HG03457 (cell line): ENCODE measurements around the gene VPS54.

Experiments
- ATAC-seq: cut with Tn5 transposase; IDR thresholded peaks from one replicate; pipeline ENCODE4 v1.9.1; 2021; ENCODE audit warnings: moderate number of reproducible peaks; ENCODE audit not compliant: unreplicated experiment

VPS54 gene

DNA sequence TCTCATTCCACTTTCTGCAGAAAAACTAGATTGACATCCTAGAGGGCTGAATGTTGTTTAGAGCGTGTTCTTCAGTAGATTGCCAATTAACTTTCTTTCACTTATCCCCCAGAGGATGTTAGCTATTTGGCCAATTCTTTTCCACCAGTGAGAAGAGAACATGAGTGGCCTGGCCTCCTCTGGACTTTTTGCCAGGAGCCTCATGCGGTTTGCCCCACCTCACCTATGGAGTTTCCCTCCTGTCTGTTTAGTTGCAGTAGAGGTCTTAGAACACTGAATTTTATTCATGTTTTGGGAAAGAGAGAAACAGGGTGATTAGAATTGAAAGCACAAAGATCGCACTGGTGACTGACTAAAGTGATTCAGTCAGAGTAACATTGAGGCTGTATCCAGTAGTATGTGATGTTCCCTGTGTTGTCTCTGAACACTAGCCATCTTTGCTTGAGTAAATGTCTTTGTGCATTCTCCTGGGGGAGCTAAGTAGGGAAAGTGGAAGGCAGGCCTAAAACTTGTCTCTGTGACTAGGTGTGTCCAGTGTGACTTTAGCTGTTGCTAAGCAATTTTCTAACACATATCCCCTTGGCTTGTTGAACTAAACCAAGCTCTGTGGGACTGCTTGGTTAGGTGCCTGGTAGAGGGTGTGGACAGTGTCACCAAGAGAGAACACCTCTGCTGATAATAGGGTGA is 143.5 kb downstream of the VPS54 start:
- no peak for ATAC-seq

DNA sequence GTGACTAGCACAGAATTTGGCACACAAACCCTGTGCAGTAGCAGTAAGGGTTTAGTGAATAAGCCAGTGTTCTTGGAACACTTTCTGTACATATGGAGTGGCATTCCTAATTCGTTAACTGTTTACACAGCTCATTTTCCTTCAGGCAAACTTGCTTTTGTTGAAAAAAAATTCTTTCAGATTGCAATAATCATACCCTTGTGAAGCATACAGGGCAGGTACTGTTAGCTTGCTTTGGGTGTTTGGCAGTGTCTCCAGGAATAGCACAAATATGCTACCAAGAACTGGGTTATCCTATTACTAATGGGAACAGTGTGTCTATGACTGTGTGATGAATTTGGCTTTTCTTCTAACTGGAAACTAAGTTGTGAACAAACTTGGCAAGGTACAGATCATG is 144.1 kb downstream of the VPS54 start:
- ATAC-seq: no peak

DNA sequence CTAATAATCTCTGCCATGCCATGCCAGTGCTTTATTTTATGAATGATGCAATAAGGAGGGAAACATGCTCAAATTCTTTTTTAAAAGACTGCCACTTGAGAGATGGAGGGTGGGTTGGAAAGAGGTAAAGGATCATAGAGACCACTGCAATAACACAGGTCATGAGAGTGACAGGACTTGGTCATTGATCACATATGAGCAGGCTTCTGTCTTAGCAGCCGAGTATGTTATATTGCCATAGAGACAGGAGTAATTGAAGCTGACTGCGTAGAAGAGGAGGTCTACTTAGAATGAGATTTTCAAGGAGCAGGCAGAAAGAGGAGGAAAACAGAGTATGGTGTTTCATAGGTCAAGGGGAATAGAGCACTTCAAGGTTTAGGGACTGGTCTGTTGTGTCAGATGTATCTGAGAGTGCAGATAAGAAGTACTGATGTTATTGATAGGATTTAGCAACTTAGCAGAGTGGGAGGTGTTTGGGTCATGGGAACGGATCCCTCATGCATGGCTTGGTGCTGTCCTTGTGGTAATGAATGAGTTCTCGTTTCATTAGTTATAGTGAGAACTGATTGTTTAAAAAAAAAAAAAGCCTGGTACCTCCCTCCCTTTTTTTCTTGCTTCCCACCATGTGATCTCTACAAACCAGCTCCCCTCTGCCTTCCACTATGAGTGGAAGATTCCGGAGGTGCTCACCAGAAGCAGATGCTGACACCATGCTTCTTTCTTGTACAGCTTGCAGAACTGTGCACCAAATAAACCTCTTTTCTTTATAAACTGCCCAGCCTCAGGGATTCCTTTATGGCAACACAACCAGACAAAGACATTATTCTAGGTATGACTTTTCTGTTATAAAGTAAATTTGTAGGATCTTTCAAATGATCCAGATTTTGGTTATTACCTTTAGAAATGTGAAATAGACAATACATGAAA is 144.8 kb downstream of the VPS54 start:
- ATAC-seq: no peak

DNA sequence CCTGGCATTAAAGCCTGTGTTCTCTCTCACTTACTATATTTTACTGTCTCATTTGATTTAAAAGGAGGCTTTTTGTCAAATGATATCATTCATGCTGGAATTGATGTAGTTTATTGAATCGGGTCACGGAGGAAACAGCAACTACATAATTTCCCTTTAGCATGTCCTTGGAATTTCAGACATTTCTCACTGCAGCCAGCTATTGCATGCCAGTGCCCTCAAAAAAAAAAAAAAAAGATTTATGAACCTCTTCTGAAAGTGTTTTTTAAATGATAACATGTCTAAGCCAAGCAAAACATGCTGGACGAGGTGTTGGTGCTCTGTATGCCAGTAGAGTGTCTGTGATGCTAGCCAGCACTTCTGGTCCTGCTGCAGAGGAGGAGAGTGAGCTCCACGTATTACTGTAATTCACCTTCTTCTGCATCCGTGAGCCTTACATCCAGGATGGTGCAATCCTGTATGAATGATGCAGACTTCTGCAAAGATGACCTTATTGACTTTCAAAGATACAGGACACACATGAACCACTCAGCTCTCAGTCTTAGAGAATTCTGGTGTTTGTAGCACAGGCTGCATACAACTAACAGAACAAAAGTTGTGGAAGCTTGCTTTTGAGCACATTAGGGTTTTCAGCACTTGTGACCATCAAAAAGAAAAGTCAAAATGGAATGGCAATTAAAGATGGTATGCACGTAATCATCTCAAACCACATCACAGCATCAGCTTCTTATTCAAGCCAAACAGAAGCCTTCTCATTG is 146.5 kb downstream of the VPS54 start:
- ATAC-seq: no peak

DNA sequence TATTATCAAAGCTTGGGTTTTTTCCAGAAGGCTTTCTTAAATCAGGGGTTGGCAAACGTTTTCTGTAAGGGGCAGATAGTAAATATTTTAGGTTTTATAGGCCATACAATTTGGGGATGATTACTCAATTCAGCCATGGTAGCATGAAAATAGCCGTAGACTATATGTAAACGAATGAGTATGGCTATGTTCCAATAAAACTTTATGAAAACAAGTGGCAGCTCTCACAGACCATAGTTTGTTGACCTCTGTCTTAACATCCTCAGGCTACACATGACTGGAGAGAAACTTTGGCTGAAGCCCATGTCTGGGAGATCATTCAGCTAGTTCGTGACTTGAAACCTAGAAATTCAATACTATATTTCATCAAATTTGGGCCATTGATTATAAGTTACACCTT is 147.4 kb downstream of the VPS54 start:
- ATAC-seq: no peak

DNA sequence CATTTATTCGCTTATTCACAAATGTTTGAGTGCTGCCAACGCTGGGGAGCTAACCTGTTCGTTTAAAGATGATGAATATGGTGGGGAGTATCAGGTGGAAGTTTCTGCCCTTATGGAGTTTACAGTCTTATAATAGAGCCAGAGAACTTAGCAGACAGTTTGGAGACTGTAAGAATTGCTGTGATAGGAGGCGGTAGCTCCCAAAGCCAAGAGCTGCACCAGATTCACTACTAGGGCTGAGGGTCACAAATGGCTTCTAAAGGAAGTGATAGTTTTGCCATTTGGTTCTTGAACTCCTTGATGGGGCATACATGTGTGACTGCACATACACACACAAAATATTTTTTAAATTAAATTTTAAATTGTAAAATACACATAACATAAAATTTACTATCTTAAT is 148.5 kb downstream of the VPS54 start:
- no peak for ATAC-seq

DNA sequence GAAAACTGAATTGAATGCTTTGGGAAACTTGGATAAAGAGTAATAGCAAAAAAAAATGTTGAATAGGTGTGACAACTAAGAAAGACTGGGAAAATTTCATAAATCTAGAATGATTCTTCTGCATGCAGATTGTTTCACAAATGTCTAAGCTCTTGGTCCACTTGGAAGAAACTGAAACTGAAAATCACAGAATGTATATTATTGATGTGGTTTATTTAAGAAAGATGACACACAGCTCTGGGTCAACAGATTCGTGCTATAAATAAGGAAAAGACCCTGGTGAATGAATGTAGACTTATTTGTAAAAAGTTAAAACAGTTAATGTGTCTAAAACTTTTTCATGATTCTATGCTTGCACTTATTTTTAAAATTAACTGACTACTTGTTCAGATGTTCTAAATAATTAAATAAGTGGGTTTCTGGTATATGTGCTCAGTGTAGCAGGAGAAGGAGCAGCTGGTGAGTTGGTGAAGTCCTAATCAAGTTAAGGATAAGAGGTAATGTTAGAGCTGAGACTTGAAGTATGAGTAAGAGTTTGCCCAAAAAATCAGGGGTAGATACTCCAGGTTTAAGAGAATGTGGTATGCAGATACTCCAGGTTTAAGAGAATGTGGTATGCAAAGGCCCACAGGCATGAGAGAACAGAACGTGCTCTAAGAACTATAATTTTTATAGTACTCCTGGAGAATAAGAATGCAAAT is 153.1 kb downstream of the VPS54 start:
- no peak for ATAC-seq

DNA sequence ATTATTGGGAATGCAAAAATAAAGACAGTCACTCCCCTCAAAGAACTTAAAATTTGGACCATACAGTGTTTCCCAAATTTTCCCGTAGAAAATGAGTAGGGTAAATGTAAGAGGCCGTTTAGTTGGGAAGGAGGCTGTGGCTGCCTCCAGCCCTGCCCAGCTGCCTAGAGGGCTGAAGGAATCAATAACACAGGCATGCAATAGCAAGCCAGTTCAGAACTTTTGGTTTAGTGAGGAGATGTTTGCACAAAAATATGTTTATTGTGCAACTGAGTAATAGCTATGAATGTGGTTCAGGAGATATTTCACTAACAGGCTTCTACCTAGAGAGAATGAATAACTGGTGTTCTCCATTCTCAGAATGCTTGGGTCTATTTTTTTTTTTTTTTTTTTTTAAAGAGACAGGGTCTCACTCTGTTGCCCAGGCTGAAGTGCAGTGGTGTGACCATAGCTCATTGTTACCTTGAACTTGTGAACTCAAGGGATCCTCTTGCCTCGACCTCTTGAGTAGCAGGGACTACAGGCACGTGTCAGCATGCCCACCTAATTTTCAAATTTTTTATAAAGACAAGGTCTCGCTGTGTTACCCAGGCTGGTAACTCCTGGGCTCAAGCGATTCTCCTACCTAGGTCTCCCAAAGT is 153.9 kb downstream of the VPS54 start:
- no peak for ATAC-seq

DNA sequence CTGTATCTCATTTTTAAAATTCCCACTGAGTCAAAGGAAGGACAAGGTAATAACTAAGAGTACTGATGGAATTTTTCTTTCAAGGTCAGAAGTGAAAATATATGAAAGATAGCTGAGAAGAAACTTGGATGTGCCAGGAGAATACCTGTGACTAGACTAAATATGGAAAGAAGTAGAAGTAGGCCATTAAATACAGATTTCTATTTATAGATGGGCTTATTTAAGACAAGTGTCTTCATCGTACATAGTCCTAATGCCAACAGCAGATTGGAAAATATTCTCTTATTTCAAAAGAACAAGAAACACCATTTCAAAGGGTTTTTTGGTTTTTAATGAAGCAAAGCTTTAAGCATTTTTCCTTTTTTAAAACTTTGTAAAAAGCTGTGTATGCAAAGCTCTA is 155.5 kb downstream of the VPS54 start:
- no peak for ATAC-seq

DNA sequence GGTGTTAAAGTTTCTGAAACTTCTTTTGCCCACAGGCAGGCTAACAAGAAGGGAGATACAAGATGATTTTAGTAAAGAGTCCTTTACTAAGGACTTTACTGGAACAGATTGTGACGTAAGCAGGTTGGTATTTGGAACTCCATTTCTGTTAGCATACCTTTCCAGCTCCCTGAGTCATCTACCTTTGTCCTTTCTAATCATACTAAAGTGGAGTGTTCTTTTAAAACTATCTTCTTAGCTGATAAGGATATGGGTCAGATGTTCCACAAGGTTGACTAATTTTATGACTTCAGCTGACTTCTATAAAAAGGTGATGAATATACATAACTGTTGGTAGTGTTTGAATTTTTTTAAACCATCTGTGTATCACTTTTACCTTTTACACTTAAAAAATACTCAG is 156.4 kb downstream of the VPS54 start:
- no peak for ATAC-seq

DNA sequence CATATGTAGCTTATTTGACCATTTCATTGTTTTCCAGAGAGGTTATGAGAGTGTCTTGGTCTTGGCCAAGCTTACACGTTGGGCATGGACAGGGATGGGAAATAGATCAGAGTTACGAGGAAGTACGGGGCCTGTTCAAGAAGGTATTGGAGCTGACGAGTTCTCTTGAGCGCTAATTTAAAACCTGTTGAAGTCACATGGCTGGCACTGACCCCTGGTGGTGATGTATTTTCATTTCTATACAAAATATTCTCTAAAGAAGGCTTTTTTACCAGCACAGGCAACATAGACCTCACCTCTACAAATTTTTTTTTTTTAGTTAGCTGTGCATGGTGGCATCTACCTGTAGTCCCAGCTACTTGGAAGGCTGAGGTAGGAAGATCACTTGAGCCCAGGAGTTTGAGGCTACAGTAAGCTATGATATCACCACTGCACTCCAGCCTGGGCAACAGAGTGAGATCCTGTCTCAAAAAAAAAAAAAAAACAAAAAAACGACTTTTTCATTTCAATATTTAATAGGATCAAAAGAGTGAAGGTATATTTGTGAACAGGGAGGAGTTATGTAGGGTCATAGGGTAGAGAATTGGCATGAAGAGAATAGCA is 157.9 kb downstream of the VPS54 start:
- ATAC-seq: no peak

DNA sequence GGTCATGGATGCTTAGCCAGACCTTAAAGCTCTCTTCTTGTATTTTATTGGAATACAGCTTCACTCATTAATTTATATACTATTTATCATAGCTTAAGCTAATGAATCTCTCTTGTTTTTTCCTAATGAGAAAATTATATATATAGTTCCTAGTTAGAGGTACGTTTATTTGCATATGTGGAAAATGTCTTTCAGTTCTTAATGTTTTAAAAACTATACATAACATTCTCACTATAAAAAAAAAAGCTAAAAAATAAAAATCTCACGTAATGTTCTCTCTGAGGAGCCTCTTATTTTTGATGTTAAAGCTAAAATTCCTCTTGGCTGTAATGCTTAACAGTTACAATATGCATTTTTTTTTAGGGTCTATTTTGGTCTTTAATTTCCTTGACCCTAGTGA is 160.9 kb downstream of the VPS54 start:
- no peak for ATAC-seq

DNA sequence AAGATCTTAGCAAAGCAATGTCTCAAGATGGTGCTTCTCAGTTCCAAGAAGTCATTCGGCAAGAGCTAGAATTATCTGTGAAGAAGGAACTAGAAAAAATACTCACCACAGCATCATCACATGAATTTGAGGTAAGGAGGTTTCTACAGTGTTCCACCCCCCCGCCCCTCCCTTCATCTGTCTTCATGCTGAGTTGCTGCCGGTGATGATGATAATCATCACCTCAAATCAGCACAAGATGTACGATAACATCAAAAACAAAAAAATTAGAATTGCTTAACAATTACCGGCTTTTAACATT is 163.0 kb downstream of the VPS54 start:
- ATAC-seq: no peak

DNA sequence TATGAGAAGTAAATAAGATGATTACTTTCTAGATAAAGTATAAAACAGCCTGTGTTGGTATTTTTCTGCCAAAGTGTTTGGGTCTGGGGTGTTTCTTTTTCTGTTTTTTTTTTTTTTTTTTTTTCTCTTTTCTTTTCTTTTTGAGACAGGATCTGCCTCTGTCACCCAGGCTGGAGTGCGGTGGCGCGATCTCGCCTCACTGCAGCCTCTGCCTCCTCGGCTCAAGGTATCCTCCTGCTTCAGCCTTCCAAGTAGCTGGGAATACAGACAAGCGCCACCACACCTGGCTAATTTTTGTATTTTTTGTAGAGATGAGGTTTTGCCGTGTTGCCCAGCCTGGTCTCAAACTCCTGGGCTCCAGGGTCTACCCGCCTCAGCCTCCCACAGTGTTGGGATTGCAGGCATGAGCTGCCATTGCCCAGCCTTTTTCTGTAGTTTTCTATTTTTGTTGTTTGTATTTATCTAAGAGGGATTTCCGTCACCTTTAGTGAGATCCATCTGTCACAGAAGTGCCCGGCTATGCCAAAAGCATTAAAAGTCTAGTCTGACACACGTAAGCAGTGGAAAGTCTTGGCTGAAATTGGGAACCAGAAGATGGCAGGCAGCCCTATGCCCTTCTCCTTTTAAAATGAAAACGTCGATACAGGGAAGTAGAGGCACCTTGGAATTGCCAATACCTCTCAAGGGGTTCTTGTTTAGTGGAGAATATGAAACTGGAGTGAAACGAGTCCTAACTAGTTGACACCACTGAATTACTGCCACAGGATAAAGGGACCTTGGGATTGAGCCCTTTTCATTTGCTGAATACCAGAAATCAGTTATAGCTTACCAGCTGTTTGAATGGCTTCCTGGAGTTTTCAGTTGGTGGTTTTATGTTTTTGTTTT is 163.6 kb downstream of the VPS54 start:
- no peak for ATAC-seq

DNA sequence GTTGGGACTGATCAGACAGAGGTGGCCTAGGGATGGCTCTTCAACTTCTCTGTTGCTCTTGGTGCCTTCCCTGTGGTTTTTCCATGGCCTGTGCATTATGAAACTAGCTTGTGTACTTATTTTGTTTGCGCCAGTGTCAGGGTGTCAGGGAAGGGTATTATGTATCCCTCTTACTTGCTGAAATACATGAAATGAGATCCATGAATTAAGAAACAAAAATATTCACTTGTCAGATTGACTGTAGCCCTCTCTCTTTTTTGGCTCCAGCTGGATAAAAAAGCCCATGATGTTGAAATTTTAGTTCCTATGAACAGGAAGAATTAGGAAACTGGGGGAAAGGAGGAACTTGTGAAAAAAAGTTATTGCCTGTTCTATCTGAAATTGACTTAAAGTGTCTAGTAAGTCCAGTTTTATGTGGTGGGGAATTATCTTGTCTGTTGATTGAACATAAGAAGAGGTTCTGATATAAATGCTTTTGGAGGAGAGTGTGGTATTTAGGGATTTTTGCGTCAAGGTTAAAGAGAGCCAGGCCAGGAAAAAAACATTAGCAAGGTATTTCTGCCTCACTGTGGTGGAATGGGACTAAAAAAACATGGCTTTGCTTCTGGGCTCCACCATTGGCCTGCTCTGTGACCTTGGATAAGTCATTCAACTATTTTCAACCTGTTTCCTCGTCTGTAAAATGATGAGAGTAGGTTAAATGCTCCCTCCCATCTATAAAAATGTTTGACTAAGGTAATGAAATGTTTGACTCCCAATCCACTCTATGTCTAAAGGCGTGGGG is 165.5 kb downstream of the VPS54 start:
- no peak for ATAC-seq

DNA sequence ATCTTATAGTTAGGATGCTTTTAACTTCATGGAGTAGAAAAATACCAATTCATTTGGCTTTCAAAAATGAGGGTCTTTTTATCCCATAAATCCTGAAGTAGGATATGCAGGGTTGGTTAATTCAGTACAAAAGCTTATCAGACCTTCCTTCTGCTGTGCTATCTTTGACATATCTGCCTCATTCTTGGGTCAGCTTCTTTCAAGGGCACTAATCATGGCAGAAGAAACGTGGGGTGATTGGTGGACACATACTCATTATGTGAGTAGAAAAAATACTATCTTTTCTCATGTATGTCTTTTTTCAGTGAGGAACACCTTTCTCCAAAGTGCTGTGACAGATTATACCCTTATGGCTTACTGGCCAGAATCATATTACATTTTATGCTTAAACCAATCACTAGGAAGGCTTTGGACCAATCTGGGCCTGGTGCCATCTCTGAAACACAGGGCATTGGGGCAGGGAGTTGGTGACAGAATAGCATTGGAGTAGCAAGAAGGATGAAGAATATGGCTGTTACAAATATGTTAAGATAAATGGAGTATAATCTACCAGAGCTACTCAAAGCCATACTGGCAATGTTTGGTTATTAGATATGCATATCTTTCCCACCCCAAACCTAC is 167.4 kb downstream of the VPS54 start:
- ATAC-seq: no peak

DNA sequence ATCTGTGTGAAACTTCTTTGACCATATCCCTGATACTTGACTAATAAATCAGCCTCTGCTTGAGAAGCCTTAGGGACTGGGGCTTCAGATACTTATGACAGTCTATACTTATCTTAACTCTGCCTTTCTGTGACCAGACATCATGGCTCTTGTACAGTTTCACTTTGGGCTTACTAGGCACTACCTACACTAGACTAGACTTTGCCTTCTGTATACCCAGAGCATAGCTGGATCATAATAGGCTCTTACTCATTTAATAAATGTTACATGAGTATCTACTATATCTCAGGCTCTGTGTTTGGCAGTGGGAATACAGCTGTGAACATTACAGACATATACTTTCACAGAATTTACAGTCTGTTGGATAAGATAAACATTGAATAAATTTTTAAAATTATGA is 168.6 kb downstream of the VPS54 start:
- ATAC-seq: no peak

DNA sequence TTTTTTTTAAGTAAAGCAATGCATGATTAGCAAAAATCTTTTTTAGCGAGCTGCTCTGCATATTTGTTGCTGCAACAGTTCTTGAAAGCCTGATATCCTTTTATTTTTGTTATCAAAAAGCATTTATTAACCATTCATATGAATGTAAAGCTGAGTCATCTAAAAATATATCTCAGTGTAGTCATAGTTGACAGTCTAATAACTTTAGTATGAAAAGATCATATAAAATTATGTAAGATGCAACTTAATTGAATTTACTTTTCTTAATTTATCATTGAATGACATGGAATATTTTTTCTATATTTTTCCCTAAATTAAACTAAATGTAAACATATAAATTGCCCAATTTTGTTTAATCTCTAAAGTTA is 169.0 kb downstream of the VPS54 start:
- ATAC-seq: no peak
